ENCODE measurements around the gene AMN. TPM values are rescaled to one million over a fixed set of nuclear protein-coding genes. Genes with fewer than 3 reads are reported as not detected.

Gene AMN
- polyA plus RNA-seq, 1 donor from 2014 or later, result 0.15 TPM

DNA sequence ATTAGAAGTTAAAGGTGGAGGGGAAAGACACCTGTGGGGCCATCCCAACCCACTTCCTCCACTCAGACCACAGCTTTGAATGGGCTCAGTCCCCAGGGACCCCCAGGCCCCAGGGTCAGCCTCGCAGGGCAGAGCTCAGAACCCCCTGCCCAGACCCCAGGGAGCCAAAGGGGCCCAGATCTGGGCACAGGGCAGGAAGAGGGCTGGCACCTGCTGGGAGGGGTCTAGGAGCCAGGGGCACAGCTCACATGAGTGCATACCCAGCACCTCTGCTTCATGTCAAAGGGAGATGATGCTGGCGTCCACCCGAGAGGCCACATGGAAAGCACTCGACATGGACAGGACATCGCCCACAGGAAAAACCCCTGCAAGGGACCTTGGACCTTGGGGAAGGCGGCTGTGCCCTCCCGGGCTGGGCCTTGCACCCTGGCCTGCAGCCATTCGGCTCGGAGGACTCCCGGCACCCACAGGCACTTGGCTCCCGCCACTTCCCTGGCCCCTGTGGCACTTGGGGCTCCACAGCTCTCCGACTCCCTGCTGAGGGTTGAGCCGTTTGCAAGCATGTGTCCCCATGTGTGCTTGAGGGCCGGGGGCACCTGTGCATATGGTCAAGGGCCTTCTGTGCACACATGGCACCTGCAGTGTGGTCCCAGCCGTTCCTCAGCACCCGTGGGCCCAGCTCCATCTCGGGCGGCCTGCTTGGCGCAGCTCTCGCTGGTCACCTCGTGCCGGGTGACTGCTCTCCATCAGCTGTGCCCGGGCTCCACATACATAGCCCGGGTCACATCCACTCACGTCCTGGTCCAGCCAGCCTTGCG is 7.8 kb upstream of the AMN start:
- no peak overlapping the region for H3K27ac ChIP-seq (ENCODE audit: low read length)
- no peaks in the 10 kb centered on the region for H3K9me2 ChIP-seq (ENCODE audit: insufficient read depth, low read length)
- H3K4me2 ChIP-seq (ENCODE audit: low read length), result no peak overlapping the region
- no peaks in the 10 kb centered on the region for H3K9me3 ChIP-seq (ENCODE audit: low read length)
- H4K20me1 ChIP-seq (ENCODE audit: insufficient read depth), result no peaks in the 10 kb centered on the region
- H3K79me2 ChIP-seq (replicated peaks; ENCODE audit: insufficient read depth, low read length), result no peaks in the 10 kb centered on the region
- no peak overlapping the region for H3K4me3 ChIP-seq (ENCODE audit: low read length)
- H3K27me3 ChIP-seq (ENCODE audit: insufficient read depth, low read depth, low read length), result no peaks in the 10 kb centered on the region
- TF ChIP-seq SMC3 (conservative IDR thresholded peaks at IDR 0.05; ENCODE audit: poor library complexity) (no peak), MXI1 (conservative IDR thresholded peaks at IDR 0.05; ENCODE audit: poor library complexity, severe bottlenecking) (no peak), POLR2AphosphoS5 (IDR thresholded peaks at IDR 0.05) (no peak), RAD21 (conservative IDR thresholded peaks at IDR 0.05) (no peak), TAF1 (IDR thresholded peaks at IDR 0.05; ENCODE audit: low read depth) (no peak), EZH2 (IDR thresholded peaks at IDR 0.05; ENCODE audit: borderline replicate concordance, insufficient read depth, low read length, poor library complexity, severe bottlenecking) (no peak)
- TF ChIP-seq, protein P1, sequence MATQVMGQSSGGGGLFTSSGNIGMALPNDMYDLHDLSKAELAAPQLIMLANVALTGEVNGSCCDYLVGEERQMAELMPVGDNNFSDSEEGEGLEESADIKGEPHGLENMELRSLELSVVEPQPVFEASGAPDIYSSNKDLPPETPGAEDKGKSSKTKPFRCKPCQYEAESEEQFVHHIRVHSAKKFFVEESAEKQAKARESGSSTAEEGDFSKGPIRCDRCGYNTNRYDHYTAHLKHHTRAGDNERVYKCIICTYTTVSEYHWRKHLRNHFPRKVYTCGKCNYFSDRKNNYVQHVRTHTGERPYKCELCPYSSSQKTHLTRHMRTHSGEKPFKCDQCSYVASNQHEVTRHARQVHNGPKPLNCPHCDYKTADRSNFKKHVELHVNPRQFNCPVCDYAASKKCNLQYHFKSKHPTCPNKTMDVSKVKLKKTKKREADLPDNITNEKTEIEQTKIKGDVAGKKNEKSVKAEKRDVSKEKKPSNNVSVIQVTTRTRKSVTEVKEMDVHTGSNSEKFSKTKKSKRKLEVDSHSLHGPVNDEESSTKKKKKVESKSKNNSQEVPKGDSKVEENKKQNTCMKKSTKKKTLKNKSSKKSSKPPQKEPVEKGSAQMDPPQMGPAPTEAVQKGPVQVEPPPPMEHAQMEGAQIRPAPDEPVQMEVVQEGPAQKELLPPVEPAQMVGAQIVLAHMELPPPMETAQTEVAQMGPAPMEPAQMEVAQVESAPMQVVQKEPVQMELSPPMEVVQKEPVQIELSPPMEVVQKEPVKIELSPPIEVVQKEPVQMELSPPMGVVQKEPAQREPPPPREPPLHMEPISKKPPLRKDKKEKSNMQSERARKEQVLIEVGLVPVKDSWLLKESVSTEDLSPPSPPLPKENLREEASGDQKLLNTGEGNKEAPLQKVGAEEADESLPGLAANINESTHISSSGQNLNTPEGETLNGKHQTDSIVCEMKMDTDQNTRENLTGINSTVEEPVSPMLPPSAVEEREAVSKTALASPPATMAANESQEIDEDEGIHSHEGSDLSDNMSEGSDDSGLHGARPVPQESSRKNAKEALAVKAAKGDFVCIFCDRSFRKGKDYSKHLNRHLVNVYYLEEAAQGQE (IDR thresholded peaks at IDR 0.05; ENCODE audit: borderline replicate concordance), result no peak
- TF ChIP-seq, protein P2, sequence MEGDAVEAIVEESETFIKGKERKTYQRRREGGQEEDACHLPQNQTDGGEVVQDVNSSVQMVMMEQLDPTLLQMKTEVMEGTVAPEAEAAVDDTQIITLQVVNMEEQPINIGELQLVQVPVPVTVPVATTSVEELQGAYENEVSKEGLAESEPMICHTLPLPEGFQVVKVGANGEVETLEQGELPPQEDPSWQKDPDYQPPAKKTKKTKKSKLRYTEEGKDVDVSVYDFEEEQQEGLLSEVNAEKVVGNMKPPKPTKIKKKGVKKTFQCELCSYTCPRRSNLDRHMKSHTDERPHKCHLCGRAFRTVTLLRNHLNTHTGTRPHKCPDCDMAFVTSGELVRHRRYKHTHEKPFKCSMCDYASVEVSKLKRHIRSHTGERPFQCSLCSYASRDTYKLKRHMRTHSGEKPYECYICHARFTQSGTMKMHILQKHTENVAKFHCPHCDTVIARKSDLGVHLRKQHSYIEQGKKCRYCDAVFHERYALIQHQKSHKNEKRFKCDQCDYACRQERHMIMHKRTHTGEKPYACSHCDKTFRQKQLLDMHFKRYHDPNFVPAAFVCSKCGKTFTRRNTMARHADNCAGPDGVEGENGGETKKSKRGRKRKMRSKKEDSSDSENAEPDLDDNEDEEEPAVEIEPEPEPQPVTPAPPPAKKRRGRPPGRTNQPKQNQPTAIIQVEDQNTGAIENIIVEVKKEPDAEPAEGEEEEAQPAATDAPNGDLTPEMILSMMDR (IDR thresholded peaks at IDR 0.05; ENCODE audit: poor library complexity, severe bottlenecking), result no peak
- no peaks in the 10 kb centered on the region for H3K36me3 ChIP-seq (ENCODE audit: insufficient read depth, low read length)
- H3F3A ChIP-seq (ENCODE audit: insufficient read depth, low read length, poor library complexity, severe bottlenecking), result no peaks in the 10 kb centered on the region
- H2AFZ ChIP-seq (ENCODE audit: low read depth, low read length), result no peak overlapping the region
- H3K9ac ChIP-seq (ENCODE audit: low read length), result no peak overlapping the region

DNA sequence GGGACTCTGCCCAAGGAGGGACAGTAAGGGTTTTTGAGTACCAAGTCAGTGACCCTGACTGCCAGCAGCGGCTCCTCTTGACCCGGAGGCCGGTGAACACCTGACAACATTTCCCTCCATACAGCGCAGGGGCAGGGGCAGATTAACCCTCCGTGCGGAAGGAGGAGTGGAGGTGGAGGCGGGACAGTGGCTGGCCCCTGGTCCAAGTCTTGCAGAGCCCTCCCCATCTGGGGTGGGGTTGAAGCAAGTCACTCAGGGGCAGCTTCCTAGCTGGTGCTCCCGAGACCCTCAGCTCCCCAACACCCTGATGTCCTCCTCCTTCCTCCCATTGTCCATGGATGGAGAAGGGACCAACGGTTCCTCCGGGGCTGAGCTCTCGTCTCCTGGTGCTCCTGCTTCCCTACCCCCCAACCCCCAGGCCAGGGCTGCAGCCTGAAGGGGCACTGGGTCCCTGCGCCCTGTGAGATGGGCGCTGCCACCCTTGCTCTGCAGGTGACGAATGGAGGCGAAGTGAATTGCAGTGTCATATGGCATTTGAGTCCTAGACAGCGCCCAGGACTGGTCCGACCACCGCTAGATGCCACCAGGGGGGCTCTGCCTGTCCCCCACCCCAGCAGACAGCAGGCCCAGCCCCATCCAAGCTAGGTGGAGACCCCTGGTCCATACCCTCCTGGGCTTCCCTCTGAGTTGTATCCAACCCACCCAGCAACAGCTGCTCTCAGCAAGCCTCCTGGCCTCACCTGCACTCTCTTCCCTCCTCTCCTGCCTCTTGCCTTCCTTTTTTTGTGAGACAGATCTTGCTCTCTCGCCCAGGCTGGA is 7.0 kb upstream of the AMN start:
- no peaks in the 10 kb centered on the region for H3K9me2 ChIP-seq (ENCODE audit: insufficient read depth, low read length)
- H3K36me3 ChIP-seq (ENCODE audit: insufficient read depth, low read length), result no peaks in the 10 kb centered on the region
- no peaks in the 10 kb centered on the region for H3F3A ChIP-seq (ENCODE audit: insufficient read depth, low read length, poor library complexity, severe bottlenecking)
- no peak overlapping the region for H3K9ac ChIP-seq (ENCODE audit: low read length)
- H3K79me2 ChIP-seq (replicated peaks; ENCODE audit: insufficient read depth, low read length), result no peaks in the 10 kb centered on the region
- H3K4me2 ChIP-seq (ENCODE audit: low read length), result no peak overlapping the region
- H3K27ac ChIP-seq (ENCODE audit: low read length), result no peak overlapping the region
- no peaks in the 10 kb centered on the region for H3K9me3 ChIP-seq (ENCODE audit: low read length)
- TF ChIP-seq, protein P2 (IDR thresholded peaks at IDR 0.05; ENCODE audit: poor library complexity, severe bottlenecking), result no peak
- no peak overlapping the region for H3K4me3 ChIP-seq (ENCODE audit: low read length)
- no peaks in the 10 kb centered on the region for H4K20me1 ChIP-seq (ENCODE audit: insufficient read depth)
- no peak overlapping the region for H2AFZ ChIP-seq (ENCODE audit: low read depth, low read length)
- H3K27me3 ChIP-seq (ENCODE audit: insufficient read depth, low read depth, low read length), result no peaks in the 10 kb centered on the region
